ENCODE data around the gene MED1. TPM values are rescaled to one million over a fixed set of nuclear protein-coding genes. Genes with fewer than 3 reads are reported as not detected.

MED1 gene
- total RNA-seq, 1 donor from 2014 or later = 23.9 TPM

DNA sequence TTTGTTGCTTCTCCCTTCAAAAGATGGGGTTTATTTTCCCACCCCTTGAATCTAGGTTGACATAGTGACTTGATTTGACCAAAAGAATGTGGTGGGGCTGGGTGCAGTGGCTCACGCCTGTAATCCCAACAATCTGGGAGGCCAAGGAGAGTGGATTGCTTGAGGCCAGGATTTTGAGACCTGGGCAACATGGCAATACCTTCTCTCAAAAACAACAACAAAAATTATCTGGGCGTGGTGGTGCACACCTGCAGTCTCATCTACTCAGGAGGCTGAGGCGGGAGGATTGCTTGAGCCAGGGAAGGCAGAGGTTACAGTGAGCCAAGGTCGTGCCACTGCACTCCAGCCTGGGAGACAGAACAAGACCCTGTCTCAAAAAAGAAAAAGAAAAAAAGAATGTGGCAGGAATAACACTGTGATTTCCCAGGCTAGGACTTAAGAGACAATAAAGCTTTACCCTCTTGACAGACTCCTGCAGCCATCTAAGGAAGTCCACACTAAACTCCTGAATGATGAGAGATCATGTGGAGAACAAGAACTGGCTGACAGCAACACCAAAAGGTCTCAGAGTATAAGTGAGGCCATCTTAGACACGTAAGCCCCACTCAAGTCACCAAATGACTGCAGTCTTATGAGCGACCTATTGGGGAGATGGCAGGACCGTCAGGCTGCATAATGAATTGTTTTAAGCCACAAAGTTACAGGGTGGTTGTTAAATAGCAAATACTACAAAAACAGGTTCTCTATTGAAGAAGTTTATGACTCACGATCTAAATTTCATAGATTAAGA is 86.6 kb downstream of the MED1 start:
- DNase-seq (ENCODE audit: low read depth, low spot score) = no peak

DNA sequence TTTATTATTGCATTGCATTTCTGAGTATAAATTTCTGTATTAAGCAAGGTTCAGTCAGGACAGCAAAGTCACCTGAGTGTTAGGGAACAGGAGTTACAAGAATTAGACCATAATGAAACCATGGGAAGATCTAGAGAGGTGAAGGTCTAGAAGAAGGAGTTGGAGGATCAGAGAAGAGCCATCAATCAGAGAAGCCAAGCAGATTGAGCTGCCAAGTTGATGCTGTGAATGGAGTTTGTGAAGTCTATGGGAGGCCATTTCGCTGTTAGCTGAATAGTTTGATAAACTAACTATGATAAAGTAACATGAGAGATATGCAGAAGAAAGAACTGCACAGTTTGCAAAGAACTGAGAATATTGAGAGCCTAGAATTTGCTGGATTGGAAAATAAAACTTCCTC is 90.0 kb downstream of the MED1 start:
- no peak for DNase-seq (ENCODE audit: low read depth, low spot score)

DNA sequence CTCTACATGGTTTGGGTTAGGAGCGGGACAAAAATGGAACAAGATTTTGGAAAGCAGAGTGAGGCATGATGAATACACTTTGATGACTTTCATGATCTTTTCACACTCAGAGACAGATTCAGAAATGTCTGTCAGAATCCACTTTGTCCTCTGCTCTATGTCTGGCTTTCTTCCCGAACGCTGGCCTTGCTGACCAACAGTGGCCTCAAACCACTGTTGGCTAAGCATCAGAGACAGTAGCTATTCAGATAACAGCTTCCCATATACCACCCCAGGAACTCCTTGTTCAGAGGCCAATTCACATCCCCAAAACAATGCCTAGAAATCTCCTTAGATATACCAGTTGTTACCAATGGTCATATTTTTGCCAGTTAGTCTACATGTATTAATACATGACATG is 90.5 kb downstream of the MED1 start:
- DNase-seq (ENCODE audit: low read depth, low spot score) = no peak

DNA sequence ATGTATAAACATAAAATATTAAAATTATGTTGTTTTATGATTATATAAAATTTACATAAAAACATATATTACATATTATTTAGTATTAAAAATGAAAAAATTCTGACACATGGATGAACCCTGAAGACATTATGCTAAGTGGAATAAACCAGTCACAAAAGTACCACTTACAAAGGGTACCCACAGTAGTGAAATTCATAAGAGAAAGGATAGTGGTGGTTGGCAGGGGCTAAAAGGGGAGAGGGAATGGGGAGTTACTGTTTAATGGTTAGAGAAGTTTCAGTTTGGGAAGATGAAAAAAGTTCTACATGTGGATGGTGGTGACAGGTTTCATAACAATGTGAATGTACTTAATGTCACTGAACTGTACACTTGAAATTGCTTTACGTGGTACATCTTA is 91.1 kb downstream of the MED1 start:
- no peak for DNase-seq (ENCODE audit: low read depth, low spot score)

DNA sequence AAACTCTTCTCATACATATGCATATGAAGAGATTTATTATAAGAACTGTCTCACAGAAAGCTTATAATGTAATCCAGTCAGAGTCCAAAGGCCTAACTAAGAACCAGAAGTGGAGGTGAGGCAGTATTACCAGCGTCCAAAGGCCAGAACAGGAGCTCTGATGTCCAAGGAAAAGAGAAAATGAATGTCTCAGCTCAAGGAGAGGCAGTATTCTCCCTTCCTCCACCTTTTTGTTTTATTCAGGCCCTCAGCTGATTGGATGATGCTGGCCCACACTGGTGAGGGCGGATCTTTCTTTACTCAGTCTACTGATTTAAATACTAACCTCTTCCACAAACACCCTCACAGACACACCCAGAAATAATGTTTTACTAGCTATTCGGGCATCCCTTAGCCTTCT is 93.1 kb downstream of the MED1 start:
- no peak for DNase-seq (ENCODE audit: low read depth, low spot score)

DNA sequence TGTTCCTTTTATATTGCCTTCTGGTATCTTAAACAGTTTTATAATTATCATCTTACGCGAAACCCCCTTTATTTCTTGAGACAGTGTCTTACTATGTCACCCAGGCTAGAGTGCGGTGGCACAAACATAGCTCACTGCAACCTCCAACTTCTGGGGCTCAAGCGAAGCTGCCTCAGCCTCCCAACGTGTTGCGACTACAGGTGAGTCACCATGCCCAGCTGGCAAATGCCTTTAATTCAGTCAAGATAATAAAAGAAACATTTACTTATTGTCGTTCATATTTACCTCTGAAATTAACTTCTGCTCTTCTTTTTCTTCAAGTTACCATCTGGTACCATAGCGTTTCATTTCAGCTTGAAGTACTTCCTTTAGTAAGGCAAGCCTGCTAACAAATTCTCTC is 93.6 kb downstream of the MED1 start:
- DNase-seq (ENCODE audit: low read depth, low spot score) = no peak

Other genes with a start within 250 kb of the MED1 start
- not detected in 2 replicates for gene STAC2, start 225.3 kb downstream of the MED1 start, total RNA-seq
- gene FBXL20, start 49.6 kb downstream of the MED1 start, total RNA-seq = 7.2 and 13.5 TPM in 2 replicates
- gene CDK12, start 10.2 kb upstream of the MED1 start, total RNA-seq = 22.2 and 27.5 TPM in 2 replicates
- gene NEUROD2, start 156.7 kb upstream of the MED1 start, total RNA-seq = not detected in 2 replicates
- gene PPP1R1B, start 175.7 kb upstream of the MED1 start, total RNA-seq = not detected in 2 replicates
- 25.4 and 36.5 TPM in 2 replicates for gene STARD3, start 185.9 kb upstream of the MED1 start, total RNA-seq
- gene TCAP, start 214.1 kb upstream of the MED1 start, total RNA-seq = 0.07 and 0.18 TPM in 2 replicates
- gene PNMT, start 217.2 kb upstream of the MED1 start, total RNA-seq = not detected in 2 replicates
- 3.5 and 4.2 TPM in 2 replicates for gene PGAP3, start 236.8 kb upstream of the MED1 start, total RNA-seq
- gene ERBB2, start 248.8 kb upstream of the MED1 start, total RNA-seq = 17.9 and 21.2 TPM in 2 replicates